NOMO-1 treated with DMSO at 0.1 percent for 48 hours (cell line): Measurements from ENCODE around the gene AAMP.
"Not testable (repeated sequence)": the region's sequence is repeated elsewhere in the genome, so short reads cannot be mapped to it uniquely, and the experiment has no call there.

ENCODE experiments used
- DNase-seq: peaks from one replicate; lab custom pipeline; 2025; ENCODE audit not compliant: unreplicated experiment; lab: John Stamatoyannopoulos, UW

The AAMP gene

DNA sequence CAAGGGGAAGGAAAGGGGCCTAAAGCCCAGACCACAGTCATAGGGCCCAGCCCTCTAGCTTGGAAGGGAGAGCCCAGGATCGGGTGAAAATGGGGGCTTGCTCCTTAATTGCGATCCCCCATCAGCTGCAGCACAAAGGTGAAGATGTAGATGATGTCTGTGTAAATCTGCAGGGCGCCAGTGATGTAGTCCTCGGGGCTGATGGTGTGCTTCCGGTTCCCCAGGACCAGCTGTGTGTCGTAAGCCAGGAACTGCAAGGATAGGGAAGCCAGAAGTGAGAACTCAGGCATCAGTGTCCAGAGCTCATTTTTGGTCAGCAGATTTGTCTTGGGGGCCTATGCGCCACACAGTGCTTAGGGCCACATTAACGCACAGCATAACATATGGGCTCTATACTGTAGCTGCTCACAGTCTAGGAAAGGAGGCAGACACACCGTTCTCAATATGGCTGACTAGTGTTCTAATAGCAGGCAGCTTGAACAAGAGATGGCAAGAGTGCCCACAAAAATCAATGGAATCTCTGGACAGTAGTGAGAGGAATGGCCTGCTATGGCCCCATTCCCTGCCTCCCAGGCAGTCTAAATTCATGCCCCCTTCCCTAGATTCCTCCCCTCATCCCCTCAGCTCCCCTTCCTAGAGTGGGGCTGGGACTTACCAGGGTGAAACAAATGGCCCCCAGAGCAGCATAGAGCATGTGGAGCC is 5.6 kb upstream of the AAMP start:
- no peak for DNase-seq

DNA sequence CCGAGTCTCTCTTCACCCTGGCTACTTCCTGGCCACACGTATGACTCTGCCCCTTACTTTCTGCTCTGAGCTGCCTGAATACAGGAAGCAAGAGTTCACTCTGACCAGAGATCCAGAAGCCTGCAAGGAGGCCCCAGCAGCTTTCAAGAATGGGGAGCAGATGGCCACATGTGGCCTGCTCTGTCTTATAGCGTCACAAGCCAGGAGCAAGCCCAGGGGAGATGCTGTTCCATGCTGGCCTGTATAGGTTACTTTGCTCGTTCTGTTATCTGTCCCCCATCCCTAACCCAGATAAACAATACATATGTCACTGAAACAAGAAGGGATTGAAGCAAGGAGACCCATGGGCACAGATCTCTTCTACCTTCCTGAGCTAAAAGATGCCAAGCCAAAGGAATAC is 4.6 kb upstream of the AAMP start:
- no peak for DNase-seq

DNA sequence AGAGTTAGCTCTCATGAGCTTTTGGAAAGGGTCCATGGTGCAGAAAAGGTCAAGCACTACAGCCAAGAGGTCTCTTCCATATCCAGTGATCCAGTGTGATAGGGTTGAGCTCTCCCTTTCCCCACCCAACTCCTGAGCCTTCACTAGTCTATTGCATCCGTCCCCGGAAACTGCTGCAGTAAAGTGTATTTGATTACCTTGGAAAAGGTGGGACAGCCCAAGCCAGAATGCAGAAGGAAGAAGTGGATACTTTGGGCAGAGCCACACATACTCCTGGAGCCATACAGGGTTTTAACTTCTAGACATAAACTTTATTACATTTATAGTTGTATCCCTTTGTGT is 3.9 kb upstream of the AAMP start:
- DNase-seq: no peak

DNA sequence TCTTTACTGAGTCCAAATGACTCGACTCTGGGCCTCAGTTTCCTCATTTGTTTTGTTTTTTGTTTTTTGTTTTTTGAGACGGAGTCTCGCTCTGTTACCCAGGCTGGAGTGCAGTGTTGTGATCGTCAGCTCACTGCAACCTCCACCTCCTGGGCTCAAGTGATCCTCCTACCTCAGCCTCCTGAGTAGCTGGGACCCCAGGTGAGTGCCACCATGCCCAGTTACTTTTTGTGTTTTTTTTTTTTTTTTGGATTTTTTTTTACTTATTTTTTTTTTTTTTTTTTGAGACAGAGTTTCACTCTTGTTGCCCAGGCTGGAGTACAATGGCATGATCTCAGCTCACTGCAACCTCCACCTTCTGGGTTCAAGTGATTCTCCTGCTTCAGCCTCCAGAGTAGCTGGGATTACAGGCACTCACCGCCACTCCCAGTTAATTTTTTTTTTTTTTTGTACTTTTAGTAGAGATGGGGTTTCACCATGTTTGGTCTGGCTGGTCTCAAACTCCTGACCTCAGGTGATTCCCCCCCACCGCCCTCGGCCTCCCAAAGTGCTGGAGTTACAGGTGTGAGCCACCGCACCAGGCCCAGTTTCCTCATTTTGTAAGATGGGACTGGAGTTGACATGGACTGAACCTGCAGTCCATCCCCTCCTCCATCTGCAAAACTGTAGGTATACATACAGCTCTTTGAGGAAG is 3.4 kb upstream of the AAMP start:
- DNase-seq: not testable (repeated sequence)

DNA sequence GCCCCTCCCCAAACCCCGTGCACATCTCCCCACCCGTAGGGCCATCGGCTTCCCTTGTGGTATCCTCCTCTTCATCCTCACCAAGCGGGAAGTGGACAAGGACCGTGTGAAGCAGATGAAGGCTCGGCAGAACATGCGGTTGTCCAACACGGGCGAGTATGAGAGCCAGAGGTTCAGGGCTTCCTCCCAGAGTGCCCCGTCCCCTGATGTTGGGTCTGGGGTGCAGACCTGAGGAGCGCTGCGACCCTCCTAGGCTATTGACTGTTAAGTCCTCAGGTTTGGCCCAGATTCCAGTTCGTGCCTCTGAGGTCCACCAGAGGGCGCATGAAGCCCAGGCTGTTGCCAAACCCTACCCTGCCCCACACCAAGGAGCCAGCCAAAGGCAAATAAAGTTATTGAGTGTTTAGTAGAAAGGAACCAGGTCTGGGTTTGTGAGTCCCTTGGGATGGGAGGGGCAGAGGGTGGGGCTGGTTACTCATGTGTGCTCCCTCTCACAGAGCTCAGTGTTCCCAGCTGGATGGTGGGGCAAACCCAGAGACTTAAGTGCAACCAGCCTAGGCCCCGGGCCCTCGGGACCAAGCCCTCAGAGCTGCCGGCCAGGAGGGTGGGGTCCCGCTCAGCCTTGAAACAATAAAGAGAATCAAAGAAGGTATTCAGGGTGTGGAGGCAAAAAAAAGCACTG is 2.7 kb upstream of the AAMP start:
- DNase-seq: peak; percentile 74

DNA sequence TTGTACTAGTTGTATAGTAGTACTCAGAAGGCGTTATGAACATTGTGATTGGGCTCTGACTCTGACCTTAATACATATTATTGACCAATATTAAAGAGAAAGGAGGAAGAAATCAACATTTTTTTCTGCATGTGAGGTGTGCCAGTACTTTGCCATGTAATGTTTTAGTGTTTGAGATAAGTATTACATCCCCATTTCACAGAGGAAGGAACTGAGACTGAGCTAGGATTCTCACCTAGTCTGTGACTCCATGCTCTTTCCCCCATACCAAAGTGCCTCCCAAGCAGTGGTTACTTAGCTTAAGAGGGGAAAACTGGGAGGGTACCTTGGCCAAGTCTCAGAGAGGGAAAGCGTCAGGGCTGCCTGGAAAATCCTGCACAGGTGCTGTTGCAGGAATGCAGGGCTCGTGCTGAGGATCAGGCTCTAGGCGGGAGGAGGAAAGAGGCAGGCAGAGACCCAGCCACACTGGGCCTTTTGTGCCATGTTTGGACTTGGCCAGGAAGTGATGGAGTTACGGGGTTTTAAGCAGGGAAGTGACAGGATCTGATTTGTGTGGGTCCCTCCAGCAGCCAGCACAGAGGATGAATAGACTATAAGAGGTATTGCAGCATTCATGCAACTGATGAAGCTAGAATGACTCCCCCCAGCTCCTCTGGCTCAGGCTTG is 2.1 kb upstream of the AAMP start:
- DNase-seq: no peak

DNA sequence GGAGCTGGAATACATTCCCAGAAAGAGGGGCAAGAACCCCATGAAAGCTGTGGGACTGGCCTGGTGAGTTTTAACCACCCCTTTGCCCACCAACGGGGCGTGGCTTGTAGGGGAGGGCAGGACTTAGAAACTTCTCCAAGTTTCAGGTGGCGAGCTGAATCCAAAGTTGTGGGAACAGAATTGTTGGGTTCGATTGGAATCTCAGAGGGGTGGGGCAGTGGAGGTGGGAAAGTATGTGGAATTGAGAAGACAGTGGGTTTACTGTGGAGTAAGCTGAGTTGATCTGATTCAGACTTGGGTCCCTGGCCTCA is 1.5 kb upstream of the AAMP start:
- DNase-seq: no peak

DNA sequence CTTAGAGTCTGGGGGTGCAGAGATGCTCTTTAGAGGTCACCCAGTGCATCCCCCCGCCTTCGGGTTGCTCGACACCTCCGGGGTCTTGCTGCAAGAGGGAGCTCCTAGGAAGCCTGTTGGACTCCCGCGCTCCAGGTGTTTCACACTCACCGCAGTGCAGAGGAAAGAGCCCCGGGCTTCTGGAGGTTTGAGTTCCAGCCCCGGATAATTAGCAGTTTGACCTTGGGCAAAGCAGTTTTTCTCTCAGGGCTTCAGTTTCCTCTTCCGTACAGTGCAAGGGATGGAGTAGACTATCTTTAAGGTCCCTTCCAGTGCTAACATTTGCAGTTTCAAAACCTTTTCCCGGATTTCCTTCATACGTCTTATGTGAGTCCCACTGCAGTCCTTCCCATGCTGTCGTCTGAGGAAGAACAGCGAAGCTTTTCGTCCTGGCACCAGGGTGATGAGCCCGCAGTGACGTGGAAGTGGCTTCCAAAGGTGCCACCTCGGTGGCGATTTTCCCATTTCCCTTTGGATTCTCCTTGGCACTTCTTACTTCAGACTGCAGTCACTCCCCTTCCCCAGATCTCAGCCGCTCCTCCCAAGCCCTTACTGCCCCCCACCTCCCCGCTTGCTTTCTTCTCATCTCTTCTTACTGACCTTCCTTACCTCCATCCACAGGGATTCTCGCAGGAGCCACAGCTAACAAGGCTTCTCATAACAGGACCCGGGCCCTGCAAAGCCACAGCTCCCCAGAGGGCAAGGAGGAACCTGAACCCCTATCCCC is 967 bp upstream of the AAMP start:
- DNase-seq: no peak

DNA sequence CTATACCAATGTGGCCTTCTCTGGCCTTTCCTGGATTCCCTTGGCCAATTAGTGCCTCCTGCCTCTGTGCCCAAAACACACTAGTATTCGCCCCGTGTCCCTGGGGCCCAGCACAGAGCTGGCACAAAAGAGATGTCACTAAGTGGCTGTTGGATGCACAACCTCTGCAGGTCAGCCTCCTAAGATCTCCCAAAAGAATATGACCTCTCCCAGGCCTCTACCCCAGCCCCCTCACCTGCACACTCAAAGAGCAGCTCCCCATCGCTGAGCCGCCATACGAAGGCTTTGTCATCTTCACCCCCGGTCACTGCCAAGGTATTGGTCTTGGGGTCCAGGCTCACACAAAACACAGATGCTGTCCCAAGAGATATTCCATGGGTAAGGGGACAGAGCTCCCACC is 2.7 kb downstream of the AAMP start:
- DNase-seq: no peak

DNA sequence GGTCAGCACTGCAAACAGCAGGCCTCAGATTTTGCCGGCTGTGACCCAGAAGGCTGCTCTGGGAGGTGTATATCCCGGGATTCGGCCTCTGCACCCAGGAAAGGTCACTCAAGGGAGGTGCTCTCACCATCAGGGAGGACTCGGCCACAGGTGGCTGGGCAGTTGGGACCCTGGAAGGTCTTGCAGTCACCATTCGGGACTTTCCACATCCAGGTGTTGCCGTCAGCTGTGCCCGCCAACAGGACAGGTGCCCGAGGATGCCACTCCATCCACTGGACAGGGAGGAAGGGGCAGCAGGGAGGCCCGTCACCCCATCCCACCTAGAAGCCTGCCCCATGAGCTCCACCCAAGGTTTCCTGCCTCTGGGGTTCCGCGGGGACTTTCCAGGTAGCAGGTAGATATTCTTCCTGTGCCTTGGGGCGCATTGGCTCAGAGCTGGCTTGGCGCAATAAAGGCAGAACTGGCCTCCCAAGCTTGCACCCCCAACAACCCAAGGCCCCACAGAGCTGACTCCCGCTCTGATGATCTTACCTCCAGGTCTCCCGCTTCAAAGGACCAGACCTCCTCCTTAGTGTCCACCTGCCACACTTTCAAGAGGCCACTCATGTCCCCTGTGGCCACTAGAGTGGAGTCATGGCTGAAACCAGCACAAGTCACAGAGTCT is 3.5 kb downstream of the AAMP start:
- no peak for DNase-seq

DNA sequence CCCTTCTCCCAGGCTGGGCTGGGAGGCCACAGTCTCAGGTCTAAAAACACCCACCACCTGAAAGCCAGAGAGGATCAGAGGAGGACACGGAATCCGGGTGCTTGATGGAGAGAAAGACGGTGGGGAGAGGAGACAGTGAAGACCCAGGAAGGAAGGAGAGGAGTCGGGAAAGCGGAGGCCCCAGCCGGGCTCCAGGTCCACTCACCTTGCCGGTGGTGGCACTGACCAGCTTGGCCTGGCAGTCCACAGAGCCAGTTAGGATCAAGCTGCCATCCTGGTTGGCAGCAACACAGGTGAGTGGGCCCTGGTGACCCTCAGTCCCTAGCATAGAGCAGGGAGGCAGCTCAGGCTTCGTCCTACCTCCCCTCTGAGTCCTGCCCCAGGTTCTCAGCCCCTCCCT is 4.3 kb downstream of the AAMP start:
- no peak for DNase-seq

DNA sequence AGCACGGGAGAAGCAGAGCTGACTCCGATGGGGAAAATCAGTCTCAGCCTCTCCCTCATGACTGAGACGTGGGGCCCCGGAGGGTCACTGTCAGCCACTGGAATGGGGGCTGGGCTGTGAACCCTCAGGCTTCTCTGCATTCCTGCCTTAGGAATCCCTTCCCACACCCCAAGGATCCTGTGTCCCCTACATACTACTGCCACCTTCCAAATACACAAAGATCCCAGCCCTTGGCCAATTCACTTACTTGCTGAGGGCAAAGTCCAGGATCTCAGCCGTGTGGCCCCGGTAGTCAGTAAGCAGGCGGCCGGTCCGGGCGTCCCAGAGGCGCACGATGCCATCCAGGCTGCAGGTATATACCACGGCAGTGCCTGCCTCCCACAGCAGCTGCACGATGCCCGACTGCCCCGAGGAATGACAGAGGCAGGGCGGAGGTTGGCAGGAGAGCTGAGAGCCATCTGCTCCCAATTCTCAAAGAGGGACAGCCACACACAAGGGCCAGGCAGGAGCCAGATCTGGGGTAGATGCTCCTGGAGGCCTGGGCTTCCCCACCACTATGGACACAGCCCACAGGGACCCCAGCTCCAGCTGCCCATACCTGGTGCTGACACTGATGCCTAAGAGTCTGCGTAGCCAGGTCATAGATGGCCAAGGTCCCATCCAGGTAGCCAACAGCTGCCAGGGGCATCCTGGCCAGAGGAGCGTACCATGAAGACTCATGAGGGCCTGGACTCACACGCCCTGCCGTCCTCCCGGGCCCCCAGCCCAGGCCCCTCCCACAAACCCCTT is 5.0 kb downstream of the AAMP start:
- DNase-seq: no peak

DNA sequence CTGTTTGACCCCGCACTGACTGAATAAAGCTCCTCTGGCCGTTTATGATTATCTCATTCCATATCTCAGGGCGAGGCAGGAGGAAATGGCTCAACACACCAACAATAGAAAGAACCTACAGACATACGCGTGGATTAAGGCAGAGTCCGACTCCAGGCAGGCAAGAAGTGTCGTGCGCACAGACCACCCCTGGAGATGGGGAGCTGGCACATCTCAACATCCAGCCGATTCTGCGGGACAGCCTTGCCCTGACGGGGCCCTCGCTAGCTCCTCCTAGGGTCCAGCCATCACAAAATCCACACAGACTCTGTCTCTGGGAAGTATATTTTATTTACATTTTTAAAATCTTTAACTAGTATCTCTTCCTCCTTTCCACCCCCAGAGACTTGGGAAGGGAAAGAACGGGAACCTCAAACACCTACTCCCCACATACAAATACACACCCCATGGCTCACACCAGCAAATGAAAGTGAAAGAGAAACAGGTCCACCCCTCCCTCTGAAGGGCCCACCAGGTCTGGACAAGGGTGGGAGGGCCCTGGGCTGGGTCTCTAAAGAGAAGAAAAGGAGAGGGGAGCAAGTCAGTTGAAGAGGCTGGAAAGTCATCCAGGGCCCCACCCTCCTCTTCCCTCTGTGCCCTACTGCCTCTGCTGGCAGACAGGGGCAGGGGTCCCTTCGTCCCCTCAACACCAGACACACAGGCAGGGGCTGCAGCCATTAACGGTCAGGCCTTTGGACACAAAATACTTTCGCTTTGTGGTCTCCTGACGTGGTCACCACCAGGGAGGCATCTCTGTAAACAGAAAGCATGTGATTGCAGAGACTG is 5.9 kb downstream of the AAMP start:
- no peak for DNase-seq

DNA sequence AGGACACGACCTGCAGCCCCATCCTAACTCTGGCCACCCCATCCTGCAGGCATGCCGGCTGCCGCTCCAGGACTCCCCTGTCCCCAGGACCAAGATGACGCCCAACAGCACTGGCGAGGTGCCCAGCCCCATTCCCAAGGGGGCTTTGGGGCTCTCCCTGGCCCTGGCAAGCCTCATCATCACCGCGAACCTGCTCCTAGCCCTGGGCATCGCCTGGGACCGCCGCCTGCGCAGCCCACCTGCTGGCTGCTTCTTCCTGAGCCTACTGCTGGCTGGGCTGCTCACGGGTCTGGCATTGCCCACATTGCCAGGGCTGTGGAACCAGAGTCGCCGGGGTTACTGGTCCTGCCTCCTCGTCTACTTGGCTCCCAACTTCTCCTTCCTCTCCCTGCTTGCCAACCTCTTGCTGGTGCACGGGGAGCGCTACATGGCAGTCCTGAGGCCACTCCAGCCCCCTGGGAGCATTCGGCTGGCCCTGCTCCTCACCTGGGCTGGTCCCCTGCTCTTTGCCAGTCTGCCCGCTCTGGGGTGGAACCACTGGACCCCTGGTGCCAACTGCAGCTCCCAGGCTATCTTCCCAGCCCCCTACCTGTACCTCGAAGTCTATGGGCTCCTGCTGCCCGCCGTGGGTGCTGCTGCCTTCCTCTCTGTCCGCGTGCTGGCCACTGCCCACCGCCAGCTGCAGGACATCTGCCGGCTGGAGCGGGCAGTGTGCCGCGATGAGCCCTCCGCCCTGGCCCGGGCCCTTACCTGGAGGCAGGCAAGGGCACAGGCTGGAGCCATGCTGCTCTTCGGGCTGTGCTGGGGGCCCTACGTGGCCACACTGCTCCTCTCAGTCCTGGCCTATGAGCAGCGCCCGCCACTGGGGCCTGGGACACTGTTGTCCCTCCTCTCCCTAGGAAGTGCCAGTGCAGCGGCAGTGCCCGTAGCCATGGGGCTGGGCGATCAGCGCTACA is 7.0 kb downstream of the AAMP start:
- no peak for DNase-seq

DNA sequence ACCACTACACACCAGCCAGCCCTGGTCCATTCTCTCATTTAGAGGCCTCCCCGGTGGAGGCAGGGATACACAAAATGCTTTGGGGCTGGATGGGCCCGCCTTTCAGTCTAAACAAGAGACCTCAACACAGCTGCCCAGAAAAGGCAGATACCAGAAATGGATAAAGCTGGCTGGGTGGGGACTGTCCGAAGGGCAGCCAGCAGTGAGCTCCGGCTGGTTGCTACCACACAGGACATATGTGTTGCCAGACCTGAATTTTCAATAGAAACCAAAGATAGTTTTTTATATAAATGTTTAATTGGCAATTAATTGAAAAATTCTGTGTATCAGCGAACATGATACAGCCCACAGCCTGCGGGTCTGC is 7.7 kb downstream of the AAMP start:
- DNase-seq: no peak

DNA sequence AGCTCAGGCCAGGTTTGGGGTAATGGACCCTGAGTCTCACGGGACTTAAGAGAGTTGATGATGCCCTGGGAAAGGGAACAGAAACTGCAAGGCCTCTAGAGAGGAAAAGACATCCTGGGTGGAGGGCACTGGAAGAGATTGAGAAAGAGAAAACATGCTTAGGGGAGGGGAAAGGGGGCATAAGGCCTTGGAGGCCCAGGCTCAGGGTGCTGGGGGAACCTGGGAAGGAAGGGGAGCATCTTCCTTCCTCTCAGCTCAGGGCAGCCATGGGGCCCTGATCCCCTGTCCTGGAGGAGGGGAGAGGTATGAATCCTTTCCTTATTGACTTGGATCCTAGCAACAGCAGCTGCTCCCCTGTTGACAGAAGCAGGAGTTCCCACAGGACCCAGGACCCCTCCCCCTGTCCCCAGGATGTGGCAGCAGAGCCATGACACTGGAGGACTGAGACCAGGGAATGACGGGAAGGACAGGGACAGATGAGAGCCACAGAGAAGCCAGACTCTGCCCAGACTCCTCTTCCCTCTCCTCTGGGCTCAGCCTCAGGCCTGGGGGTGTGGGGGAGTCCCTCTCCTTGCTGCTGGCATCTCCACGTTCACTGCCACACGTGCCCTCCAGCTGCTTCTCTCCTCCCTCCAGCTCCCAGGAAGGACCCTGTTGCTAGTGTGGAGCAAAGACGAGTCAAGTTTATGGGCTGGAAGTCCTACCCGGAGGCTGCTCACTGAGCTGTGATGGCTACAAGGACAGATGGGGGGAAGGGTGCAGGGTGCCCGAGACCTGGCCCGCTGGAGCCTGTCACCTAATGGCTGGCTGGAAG is 8.3 kb downstream of the AAMP start:
- DNase-seq: peak; percentile 12

DNA sequence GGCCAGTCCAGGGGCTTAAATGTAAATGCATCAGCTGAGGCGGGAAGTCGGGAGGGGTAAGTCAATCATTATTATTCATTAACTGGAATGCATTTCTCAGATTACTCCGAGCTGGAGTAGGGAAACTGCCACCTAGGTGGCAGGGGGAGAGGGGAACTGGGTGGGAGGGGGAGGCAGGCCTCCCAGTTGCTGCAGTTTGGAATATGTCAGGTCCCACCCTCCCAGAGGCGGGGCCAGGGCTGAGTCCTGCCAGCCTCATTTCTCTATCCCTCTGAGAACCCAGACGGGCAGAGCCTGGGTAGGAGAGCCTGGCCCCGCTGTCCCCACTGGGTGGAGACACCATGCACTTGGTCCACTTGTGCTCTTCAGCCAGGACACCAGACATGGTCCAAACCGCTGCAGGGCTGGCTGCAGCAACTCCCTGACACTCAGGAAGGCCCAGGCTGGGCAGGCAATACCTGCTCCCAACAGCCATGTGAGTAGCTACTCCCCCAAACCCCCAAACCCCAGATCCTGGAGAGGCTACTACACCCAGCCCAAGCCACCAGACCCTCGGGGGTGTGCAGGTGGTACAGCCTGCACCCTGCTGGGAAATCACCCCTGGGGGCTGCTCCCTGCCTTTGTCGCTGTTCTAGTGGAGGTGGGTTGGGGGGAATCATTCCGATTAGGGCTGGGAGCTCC is 9.1 kb downstream of the AAMP start, which contains the start of gene GPBAR1:
TSS of gene GPBAR1 (plus strand) at position 274 of the 681 bp plus-strand sequence. CDS start 1,710 bp downstream, outside the sequence.
- DNase-seq: no peak
